Upper lobe of left lung (tissue), 6 donors: ENCODE results near the gene ZKSCAN1. TPM values are rescaled to one million over a fixed set of nuclear protein-coding genes. Genes with fewer than 3 reads are reported as not detected.

Experiments used
- ATAC-seq, 2 donors: fragments of 200-7000 bp; cut with Tn5 transposase; one replicate each; pipeline ENCODE4 v1.9.1; 2022; ENCODE audit warnings: mild to moderate bottlenecking in 2 of 2, moderate library complexity in 2 of 2; ENCODE audit not compliant: low FRiP score in 2 of 2
- DNase-seq, 2 donors: peaks; one replicate each; pipeline ENCODE4 v3.0.0-alpha.2; 2019 to 2020
- H3K27ac ChIP-seq, 4 donors: fragments of 200-600 bp; sonication (generic); one replicate each; pipeline ENCODE4 v1.5.1; 2016 to 2019
- H3K27me3 ChIP-seq, 4 donors: fragments of 200-600 bp; sonication (generic); one replicate each; pipeline ENCODE4 v1.5.1; 2017 to 2019
- H3K36me3 ChIP-seq, 4 donors: fragments of 200-600 bp; sonication (generic); one replicate each; pipeline ENCODE4 v1.5.1; 2016 to 2019
- H3K4me1 ChIP-seq, 4 donors: fragments of 200-600 bp; sonication (generic); one replicate each; pipeline ENCODE4 v1.5.1; 2018 to 2019
- H3K4me3 ChIP-seq, 4 donors: fragments of 200-600 bp; sonication (generic); one replicate each; pipeline ENCODE4 v1.5.1; 2017 to 2019; ENCODE audit warnings: mild to moderate bottlenecking in 2 of 4, moderate library complexity in 1 of 4
- H3K9me3 ChIP-seq, 4 donors: fragments of 200-600 bp; sonication (generic); one replicate each; pipeline ENCODE4 v1.5.1; 2018 to 2019
- CTCF ChIP-seq, 6 experiments: fragments of 450-650 bp in 4 of 6; fragments of 200-600 bp in 2 of 6; sonication (generic) in 2 of 6; IDR thresholded peaks; one replicate each; pipeline ENCODE4 v1.5.1; 2016 to 2019; ENCODE audit warnings: antibody characterized with exemption in 6 of 6
- EP300 ChIP-seq, 4 donors: sonication (generic); formaldehyde crosslinking; IDR thresholded peaks; one replicate each; pipeline ENCODE4 v1.5.1; 2017; ENCODE audit warnings: antibody characterized with exemption in 4 of 4, control low read depth in 2 of 4
- POLR2A ChIP-seq, 4 donors: fragments of 450-650 bp; IDR thresholded peaks; one replicate each; pipeline ENCODE4 v1.5.1; 2016 to 2017; ENCODE audit warnings: antibody characterized with exemption in 4 of 4, mild to moderate bottlenecking in 2 of 4
- POLR2AphosphoS5 ChIP-seq, 2 donors: sonication (generic); formaldehyde crosslinking; IDR thresholded peaks; one replicate each; pipeline ENCODE4 v1.5.1; 2017; ENCODE audit warnings: antibody characterized with exemption in 2 of 2
- WGBS, 2 donors: methylation state at CpG; one replicate each; pipeline ENCODE4 v1.1.5; 2017 to 2018; 5-methylcytosine and 5-hydroxymethylcytosine counted together
- total RNA-seq, 6 donors: library from RNA; depleted of rRNA in 4 of 6; stranded (reverse); fragments of >200 nt in 4 of 6; gene quantifications; one replicate each; pipeline versions ENCODE4 v1.1.0 to v1.2.1, GENCODE V29; 2016 to 2021
- donor health status: DM: no; HTN: no; CAD: no; lungs with moderate emphysema.
- donor health status: DM: no; HTN: yes; CAD: no; lungs with severe emphysema.

ZKSCAN1 gene
- total RNA-seq, 6 donors from 2014 or later = 19.3 to 50.4 (median 36.9) TPM

GRCh38 chr7:99994819-99995218 is 20.6 kb upstream of the ZKSCAN1 start:
- Histone ChIP-seq H3K27me3 (no peaks in the 10 kb centered on the region), H3K36me3 (no peaks in the 10 kb centered on the region), H3K4me3 (no peak overlapping the region), H3K9me3 (no peaks in the 10 kb centered on the region), H3K27ac (no peak overlapping the region), H3K4me1 (peaks cover 17 to 54% (median 23%) of the 10 kb centered on the region in 4 donors)
- TF ChIP-seq CTCF (IDR thresholded peaks at IDR 0.05) (no peak), POLR2A (IDR thresholded peaks at IDR 0.05) (no peak), POLR2AphosphoS5 (IDR thresholded peaks at IDR 0.05) (no peak), EP300 (IDR thresholded peaks at IDR 0.05) (no peak)
- no peak for ATAC-seq
- WGBS, 2 donors = 74 to 75% methylated on average over 8 of the region's 8 CpGs
- DNase-seq = no peak

GRCh38 chr7:99996755-99997544 is 18.4 kb upstream of the ZKSCAN1 start:
- peak overlapping the region in 3 of 4 donors; percentile 38 to 54 (median 48) for H3K4me3 ChIP-seq
- no peaks in the 10 kb centered on the region for H3K36me3 ChIP-seq
- ATAC-seq (no peak), DNase-seq (no peak)
- no peaks in the 10 kb centered on the region for H3K9me3 ChIP-seq
- 63 to 65% methylated on average over 15 of the region's 15 CpGs for WGBS, 2 donors
- H3K4me1 ChIP-seq = peaks cover 15 to 40% (median 23%) of the 10 kb centered on the region in 4 donors
- no peaks in the 10 kb centered on the region for H3K27me3 ChIP-seq
- H3K27ac ChIP-seq = peak overlapping the region; percentile 70 to 91 (median 82)
- TF ChIP-seq POLR2AphosphoS5 (IDR thresholded peaks at IDR 0.05) = no peak
- TF ChIP-seq CTCF (IDR thresholded peaks at IDR 0.05) = no peak
- TF ChIP-seq POLR2A (IDR thresholded peaks at IDR 0.05) = no peak
- no peak for TF ChIP-seq EP300 (IDR thresholded peaks at IDR 0.05)

GRCh38 chr7:99997545-99998137 is 17.8 kb upstream of the ZKSCAN1 start:
- peak; percentile 66 to 92 for DNase-seq

GRCh38 chr7:100000239-100000638 is 15.2 kb upstream of the ZKSCAN1 start:
- DNase-seq = no peak
- Histone ChIP-seq H3K4me1 (peaks cover 13 to 34% (median 25%) of the 10 kb centered on the region in 4 donors), H3K4me3 (no peak overlapping the region), H3K36me3 (no peaks in the 10 kb centered on the region), H3K9me3 (no peaks in the 10 kb centered on the region), H3K27me3 (no peaks in the 10 kb centered on the region), H3K27ac (no peak overlapping the region)
- no peak for ATAC-seq
- TF ChIP-seq EP300 (IDR thresholded peaks at IDR 0.05) (no peak), CTCF (IDR thresholded peaks at IDR 0.05) (no peak), POLR2A (IDR thresholded peaks at IDR 0.05) (no peak)
- 92 to 94% methylated on average over 13 of the region's 13 CpGs for WGBS, 2 donors

More at GRCh38 chr7:99997545-99998137, 17.8 kb upstream of the ZKSCAN1 start:
- no peaks in the 10 kb centered on the region for H3K27me3 ChIP-seq
- H3K27ac ChIP-seq = peak overlapping the region; percentile 70 to 91 (median 82)
- peaks cover 10 to 35% (median 21%) of the 10 kb centered on the region in 4 donors for H3K4me1 ChIP-seq
- peak; percentile 80 to 91 for ATAC-seq
- 13 to 15% methylated on average over 9 to 35 of the region's 35 CpGs for WGBS, 2 donors
- TF ChIP-seq EP300 (IDR thresholded peaks at IDR 0.05) (no peak), POLR2AphosphoS5 (IDR thresholded peaks at IDR 0.05) (peak; percentile 54 to 56), POLR2A (IDR thresholded peaks at IDR 0.05) (peak in 2 of 4 donors; percentile 42 to 55), CTCF (IDR thresholded peaks at IDR 0.05) (peak in 5 of 6 experiments; percentile 13 to 56 (median 42))
- no peaks in the 10 kb centered on the region for H3K9me3 ChIP-seq
- no peaks in the 10 kb centered on the region for H3K36me3 ChIP-seq
- peak overlapping the region; percentile 8 to 54 (median 43) for H3K4me3 ChIP-seq
